AG08396 (cell line): ENCODE data around the gene ARL13B.

Experiments used
- DNase-seq: peaks from one replicate; pipeline ENCODE4 v3.0.0; 2012; ENCODE audit warnings: low spot score, mixed read lengths

The ARL13B gene

GRCh38 chr3:94101860-94102259 lies 121.9 kb downstream of the ARL13B start:
- no peak for DNase-seq
